HepG2 (cell line): ENCODE data around the gene FALEC. TPM values are rescaled to one million over a fixed set of nuclear protein-coding genes. Genes with fewer than 3 reads are reported as not detected.

Experiments
- AKNA ChIP-seq: sonication (generic); formaldehyde crosslinking; IDR thresholded peaks from 2 replicates; pipeline ENCODE4 v1.4.0; 2020; ENCODE audit warnings: missing genetic modification reagents, borderline replicate concordance
- CREB1 ChIP-seq, 2 experiments: fragments of 450-650 bp in 1 of 2; IDR thresholded peaks; 2 replicates each; pipeline ENCODE4 v1.6.1; 2016 to 2017; ENCODE audit warnings: control low read depth in 1 of 2, mild to moderate bottlenecking in 1 of 2, missing compliant biosample characterization in 1 of 2, missing genetic modification characterization in 1 of 2
- E2F5 ChIP-seq: sonication (generic); formaldehyde crosslinking; conservative IDR thresholded peaks from 2 replicates; pipeline ENCODE4 v1.4.0; 2020; ENCODE audit warnings: missing genetic modification reagents
- MXD4 ChIP-seq: IDR thresholded peaks from 2 replicates; pipeline ENCODE4 v1.6.1; 2016; ENCODE audit warnings: mild to moderate bottlenecking, missing biosample characterization, missing genetic modification reagents
- PBX3 ChIP-seq: sonication (generic); formaldehyde crosslinking; IDR thresholded peaks from 2 replicates; pipeline ENCODE4 v1.8.1; 2023; ENCODE audit warnings: missing genetic modification reagents, inconsistent platforms, borderline replicate concordance
- PREB ChIP-seq: sonication (generic); formaldehyde crosslinking; IDR thresholded peaks from 2 replicates; pipeline ENCODE4 v1.4.0; 2020; ENCODE audit warnings: missing genetic modification reagents
- SIX4 ChIP-seq: sonication (generic); formaldehyde crosslinking; IDR thresholded peaks from 2 replicates; pipeline ENCODE4 v1.4.0; 2020; ENCODE audit warnings: missing genetic modification reagents
- SP140L ChIP-seq: sonication (generic); formaldehyde crosslinking; IDR thresholded peaks from 2 replicates; pipeline ENCODE4 v1.4.0; 2020; ENCODE audit warnings: missing genetic modification reagents, borderline replicate concordance
- TFDP2 ChIP-seq: sonication (generic); formaldehyde crosslinking; IDR thresholded peaks from 2 replicates; pipeline ENCODE4 v1.4.0; 2020; ENCODE audit warnings: missing genetic modification reagents
- ZBTB25 ChIP-seq: IDR thresholded peaks from 2 replicates; pipeline ENCODE4 v1.6.1; 2018; ENCODE audit warnings: missing genetic modification reagents
- ZFP82 ChIP-seq: sonication (generic); formaldehyde crosslinking; IDR thresholded peaks from 2 replicates; pipeline ENCODE4 v1.5.1; 2020; ENCODE audit warnings: mild to moderate bottlenecking, missing genetic modification reagents, borderline replicate concordance
- ZFP91 ChIP-seq: sonication (generic); formaldehyde crosslinking; IDR thresholded peaks from 2 replicates; pipeline ENCODE4 v1.9.0; 2022; ENCODE audit warnings: missing genetic modification reagents, mild to moderate bottlenecking, borderline replicate concordance
- ZNF383 ChIP-seq: sonication (generic); formaldehyde crosslinking; IDR thresholded peaks from 2 replicates; pipeline ENCODE4 v1.4.0; 2020; ENCODE audit warnings: missing genetic modification reagents, mild to moderate bottlenecking, borderline replicate concordance
- ZNF572 ChIP-seq: sonication (generic); formaldehyde crosslinking; IDR thresholded peaks from 2 replicates; pipeline ENCODE4 v1.5.1; 2020; ENCODE audit warnings: mild to moderate bottlenecking, missing genetic modification reagents
- polyA plus RNA-seq, 8 experiments: library from polyadenylated mRNA; depleted of rRNA in 3 of 8; stranded (reverse) in 7 of 8; unstranded in 1 of 8; fragments of >200 nt; fragmentation: Illumina TruSeq in 4 of 8; extraction: Trizol in 4 of 8; gene quantifications; 2 replicates each; pipeline versions ENCODE4 v1.2.1 to v1.2.3, GENCODE V29; 2011 to 2016; ENCODE audit warnings: low read depth in 4 of 8, missing spikeins in 1 of 8, mixed read lengths in 1 of 8; ENCODE audit not compliant: insufficient read depth in 1 of 8
- total RNA-seq, 5 experiments: library from RNA; depleted of rRNA; stranded (reverse); fragments of >200 nt; fragmentation: Illumina TruSeq; extraction: Trizol; gene quantifications; 2 replicates each; pipeline ENCODE4 v1.2.3, GENCODE V29; 2016; ENCODE audit warnings: low read depth in 1 of 5

FALEC gene
- total and polyA plus RNA-seq, 2 of the 13 experiments (the other 11 are each of a cell fraction or from before 2014, with no cell fraction given) = 0.33 to 0.71 TPM

- 0 out of 2 replicates have a peak, but pooled peaks have one; percentile 19 for TF ChIP-seq ZBTB25
- no peak for TF ChIP-seq MXD4 (CRISPR knock-in tag)
- no peak for TF ChIP-seq PBX3 (CRISPR knock-in tag)
- peak; percentile 46; the same call in 1 of the 2 replicates for TF ChIP-seq ZFP91
- TF ChIP-seq ZNF572 (CRISPR knock-in tag) = no peak
- TF ChIP-seq PREB (CRISPR knock-in tag) = no peak
- TF ChIP-seq E2F5 (CRISPR knock-in tag) = peak; percentile 92
- 0 out of 2 replicates have a peak, but pooled peaks have one; percentile 33 for TF ChIP-seq AKNA (CRISPR knock-in tag)
- no peak for TF ChIP-seq ZNF383
- peak; percentile 92 for TF ChIP-seq TFDP2 (CRISPR knock-in tag)
- TF ChIP-seq SP140L = no peak
- TF ChIP-seq CREB1 (IDR thresholded peaks at IDR 0.05) = no peak
- TF ChIP-seq CREB1 (CRISPR knock-in tag; IDR thresholded peaks at IDR 0.05) = 0 out of 2 replicates have a peak, but pooled peaks have one; percentile 36
- no peak for TF ChIP-seq SIX4
- TF ChIP-seq ZFP82 (CRISPR knock-in tag) = no peak
These were observed 52.4 kb downstream of the FALEC start (continued) for GRCh38 chr1:150567717-150568593.
